Right lung (tissue), 5 donors: ENCODE data around the gene IGFBP5. TPM values are rescaled to one million over a fixed set of nuclear protein-coding genes. Genes with fewer than 3 reads are reported as not detected.

Experiments
- DNase-seq, 2 donors: peaks; one replicate each; pipeline ENCODE4 v3.0.0-alpha.2; 2013
- polyA plus RNA-seq, 5 donors: library from polyadenylated mRNA; unstranded; fragments of 120-200 nt; gene quantifications; one replicate each; pipeline versions ENCODE4 v1.2.1 to v1.2.3, GENCODE V29; 2013; ENCODE audit warnings: inconsistent platforms in 1 of 5, low replicate concordance in 1 of 5; ENCODE audit not compliant: insufficient read length in 5 of 5, insufficient read depth in 1 of 5

The IGFBP5 gene
- polyA plus RNA-seq, 5 donors = 68.1 to 207 (median 102) TPM

DNA sequence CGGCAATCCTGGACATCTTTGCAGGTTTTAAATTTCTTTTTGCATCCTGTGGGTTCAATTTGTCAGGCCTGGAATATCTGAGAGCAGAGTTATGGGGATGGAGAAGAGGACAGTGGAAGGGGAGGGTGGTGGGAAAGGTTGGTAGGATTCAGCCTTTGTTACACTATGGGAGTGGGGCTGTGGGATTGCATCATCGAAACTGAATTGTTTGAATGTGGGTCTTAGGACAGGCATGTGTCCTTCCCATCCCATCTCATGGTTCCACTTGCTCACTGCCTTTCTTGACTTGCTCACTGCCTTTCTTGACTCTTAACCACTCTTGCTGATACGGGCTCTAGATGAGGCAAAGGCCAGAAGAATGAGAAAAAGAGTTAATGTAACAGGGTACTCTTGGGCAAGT is 49.2 kb downstream of the IGFBP5 start:
- DNase-seq = no peak

DNA sequence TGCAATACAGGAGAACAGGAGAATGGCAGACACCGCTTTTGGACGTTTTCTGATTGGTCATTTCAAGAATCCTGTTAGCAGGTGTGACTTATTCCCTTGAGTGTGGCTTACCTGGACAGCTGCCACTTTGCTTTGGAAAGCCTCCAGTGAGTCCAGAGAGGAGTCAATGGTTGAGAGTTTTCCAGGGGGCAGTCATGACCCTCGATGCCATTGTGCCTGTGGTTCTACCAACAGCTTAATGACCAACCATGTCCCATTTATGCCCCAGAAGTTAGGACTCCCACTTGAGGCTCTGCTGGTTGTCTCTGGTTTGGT is 49.8 kb downstream of the IGFBP5 start:
- no peak for DNase-seq

DNA sequence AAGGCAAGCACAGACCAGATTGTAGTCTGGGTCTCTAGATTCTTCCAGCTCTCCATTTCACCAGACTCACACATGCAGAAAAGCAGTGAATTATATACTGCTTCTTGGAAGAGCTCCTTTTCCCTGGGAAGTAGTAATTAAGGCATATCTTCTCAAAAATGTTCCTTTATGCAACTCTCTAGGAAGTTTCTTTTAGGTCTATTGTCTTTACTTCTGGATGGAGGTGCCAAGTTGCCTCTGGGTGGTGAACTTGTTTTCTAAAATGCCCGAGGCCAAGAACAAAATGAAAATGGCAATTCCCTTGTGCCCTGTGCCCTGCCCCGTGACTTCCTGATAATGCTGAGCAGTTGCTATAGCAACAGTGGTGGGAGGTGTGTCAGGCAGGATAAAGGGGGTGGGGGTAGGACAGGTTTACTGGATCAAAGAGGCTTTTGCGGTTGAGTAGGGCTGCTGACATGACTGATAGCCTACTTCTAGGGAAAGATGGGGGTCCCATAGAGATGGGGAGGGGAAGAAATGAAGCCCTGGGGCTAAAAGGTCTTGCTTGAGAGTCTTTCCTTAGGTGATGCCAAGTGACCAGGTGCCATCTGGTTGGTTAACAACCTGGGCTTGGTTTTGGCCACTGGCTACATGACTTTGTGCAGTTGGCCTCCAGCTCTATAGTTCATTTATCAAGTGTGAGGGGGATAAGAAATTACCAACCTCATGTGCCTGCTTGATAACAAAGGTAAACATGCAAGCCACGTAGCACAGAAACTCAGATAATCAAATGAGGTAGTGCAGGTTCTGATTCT is 50.3 kb downstream of the IGFBP5 start:
- no peak for DNase-seq

DNA sequence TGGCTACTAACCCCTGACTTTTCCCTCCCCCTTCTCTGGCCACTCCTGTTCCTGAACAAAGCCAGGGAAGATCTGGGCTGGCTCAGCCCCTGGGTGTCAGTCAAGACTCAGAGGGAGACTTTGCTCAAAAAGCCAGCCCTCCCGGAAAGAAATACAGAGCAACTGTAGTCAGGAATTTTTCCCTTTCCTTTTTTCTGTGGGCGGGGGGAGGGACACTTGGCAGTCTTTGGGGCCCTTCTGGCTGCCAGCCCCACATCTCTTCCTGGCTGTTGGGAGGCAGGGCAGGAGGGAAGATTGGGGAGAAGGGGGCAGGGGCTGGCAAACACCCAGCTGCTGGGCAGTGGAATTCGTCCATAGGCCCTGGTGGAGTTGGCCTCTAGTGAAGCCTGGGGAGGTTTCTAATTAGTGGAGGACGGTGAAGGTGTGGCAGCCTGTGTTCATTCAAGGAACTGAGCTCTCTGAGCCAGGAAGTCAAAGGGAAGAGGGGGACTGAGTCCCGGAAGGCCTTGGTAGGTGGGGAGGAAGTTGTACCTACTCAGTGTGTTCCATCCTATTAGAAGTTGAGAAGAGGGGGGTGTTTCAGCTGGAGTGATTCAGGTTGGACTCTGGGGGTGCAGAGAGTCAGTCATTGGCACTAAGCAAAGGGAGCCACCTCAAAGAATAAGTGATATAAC is 51.2 kb downstream of the IGFBP5 start:
- DNase-seq = no peak

DNA sequence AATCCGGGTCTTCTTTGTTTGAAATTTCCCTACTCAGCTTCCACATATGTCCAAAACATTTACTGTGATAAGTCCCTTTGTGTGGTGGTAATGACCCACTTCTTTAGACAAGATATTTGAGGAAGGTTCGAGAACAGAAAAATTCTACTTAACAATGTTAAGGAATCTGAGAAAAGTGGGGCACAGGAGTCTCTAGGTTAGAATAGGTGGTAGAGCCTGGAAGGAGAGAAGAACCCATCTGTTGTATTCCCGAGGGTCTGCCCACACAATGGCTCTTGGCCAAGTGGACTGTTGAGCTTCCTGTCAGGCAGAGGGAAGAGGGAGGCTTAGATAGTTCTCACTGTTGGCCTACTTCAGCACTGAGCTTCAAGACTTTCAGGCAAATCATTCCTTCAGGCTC is 57.9 kb downstream of the IGFBP5 start:
- no peak for DNase-seq

DNA sequence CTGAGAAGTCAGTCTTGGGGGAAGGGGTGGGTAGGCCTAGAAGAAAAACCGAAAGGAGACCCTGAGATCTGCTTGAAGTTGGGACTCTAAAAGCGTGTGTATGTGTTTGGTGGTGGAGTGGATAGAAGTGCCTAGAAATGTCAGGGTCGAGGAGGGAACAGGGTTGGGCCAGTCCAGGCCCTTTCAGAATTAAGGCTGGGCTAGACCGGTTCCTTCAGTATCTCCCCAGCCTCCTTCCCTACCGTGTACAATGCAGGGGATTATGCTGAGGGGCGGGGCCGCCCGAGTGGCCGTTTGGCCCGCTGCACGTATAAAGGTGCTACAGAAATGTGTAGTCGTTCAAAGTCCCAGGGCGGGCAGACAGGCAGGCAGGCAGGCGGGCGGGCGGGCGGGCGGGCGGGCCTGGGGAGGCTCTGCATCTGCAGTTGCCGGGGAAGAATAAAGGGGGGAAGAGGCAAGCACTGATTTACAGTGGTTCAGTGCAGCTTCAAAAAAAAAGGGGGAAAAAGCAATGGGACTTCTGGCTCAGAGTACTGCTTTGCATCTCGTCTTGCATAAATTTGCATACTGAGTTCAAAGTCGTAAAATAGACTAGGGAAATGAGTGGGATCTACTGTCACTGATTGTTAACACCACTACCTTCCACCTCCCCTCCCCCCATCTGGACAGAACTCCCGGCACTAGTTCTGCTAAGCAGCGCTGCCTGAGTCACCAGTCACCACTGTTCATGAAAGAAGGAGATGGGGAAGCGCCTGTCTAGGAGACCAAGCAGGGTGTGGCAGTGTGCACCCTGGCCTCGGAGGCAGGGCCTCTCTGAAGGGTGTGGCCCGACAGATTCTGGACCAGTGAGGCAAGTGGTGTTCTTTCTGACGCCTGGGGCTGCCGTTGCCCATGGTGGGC is 58.5 kb downstream of the IGFBP5 start:
- no peak for DNase-seq

DNA sequence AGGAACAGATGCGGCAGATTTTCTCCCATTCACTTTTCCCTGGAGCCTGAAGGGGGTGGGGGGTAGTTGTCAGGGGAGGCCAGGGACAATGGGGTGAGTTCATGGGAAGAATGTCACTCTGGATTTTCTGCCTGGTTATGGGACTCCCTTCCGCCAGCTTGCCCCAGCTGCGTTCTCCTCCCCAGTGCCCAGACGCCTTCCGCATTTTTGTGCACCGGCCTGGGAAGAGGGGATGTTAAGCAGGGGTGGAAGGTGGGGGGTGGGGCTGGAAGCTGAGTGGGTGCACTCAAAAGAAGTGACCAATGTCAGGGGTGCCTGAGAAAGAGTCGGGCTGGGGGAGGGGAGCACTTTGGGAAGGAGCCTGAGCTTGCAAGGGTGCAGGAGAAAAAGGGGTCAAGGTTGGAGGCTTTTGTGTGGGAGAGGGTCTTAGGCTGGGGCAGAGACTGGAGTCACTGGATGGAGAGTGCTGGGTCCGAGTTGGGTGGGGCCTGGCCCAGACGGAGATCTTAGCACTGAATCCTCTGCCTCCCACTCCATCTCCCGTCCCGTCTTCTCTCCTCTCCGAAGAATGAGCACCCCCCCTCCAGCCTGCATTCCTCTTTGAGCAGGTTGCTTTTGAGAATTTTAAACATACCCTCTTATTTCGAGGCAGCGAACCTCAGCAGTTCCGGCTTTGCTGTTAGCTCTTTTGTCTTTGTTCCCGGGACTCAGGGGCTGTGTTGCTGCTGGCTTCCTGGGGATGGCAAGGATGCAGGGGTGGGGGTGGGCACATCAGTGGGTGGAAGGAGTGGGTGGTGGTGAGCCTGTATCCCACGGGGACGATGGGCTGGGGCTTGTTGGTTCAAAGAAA is 59.4 kb downstream of the IGFBP5 start:
- DNase-seq = no peak

DNA sequence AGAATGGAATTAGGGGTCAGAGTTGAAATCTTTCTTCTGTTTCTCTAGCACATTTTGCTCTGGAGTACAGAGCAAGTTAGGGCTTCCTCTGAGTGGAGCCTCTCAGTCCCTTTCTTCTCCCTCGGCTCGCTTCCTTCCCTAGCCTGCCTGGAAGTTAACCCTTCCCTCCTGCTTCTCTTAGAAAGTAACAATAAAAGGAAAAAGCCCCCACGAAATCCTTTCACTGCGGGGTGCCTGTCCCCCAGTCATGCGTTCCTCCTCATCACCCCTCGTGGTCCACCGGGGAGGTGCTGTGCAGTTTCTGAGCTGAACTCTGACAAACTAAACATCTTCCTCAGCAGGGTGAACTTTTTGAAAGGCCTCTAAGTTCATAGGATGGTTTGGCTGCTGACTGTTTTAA is 60.2 kb downstream of the IGFBP5 start:
- no peak for DNase-seq

DNA sequence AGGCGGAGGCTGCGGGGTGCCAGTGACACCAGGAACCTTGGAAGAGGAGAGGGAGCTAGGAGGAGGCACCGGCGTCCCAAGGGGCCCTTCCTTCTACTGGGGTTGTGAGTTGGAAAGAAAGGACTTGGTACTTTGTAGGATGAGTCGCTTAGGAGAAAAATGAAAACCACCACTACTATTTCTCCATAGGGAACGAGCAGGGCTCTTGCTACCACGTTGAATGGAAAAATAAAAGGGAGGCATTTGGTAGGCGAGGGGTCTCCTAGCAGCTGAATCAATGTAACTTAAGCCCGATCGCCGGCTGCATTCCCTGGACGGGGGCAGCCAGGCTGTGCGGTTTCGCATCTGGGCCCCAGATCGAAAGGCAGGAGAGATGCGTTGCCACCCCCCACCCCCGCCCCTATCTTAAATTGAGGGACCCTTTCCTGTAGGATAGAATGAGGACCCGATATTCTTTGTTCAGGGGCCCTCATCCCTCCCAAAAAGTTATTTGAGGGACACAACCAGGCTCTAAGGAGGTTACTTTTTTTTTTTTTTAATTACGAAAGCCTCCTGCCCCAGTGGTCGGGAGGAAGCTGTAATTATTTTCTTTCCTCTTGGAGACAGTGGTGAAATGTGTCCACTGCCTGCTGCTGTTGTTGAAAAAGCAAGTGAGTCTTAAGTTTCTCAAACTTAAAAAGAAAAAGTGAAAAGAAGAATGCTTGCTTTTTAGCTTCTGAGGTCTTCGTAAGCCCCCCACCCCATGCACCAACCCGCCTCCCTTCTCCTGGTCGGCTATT is 60.8 kb downstream of the IGFBP5 start:
- no peak for DNase-seq

DNA sequence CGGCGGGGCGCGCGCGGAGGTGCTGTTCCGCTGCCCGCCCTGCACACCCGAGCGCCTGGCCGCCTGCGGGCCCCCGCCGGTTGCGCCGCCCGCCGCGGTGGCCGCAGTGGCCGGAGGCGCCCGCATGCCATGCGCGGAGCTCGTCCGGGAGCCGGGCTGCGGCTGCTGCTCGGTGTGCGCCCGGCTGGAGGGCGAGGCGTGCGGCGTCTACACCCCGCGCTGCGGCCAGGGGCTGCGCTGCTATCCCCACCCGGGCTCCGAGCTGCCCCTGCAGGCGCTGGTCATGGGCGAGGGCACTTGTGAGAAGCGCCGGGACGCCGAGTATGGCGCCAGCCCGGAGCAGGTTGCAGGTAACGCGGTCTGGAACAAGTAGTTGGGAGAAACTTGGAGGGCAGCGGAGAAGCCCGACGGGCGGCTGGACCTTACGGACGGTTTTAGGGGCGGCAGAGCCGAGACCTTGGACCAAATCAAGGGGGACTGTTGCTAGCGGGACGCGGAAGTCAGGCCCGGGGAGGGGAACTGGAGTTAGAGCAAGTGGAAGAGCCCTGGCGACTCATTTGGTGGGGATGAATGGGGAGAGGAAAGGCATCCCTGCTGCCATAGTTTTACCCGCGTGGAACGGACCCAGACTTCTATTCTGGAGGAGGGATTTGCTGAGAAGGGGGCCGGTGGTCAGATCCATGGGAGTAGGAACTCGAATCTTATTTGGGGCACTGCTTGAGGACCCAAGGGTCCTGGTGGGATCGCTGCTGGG is 61.6 kb downstream of the IGFBP5 start:
- DNase-seq = no peak

DNA sequence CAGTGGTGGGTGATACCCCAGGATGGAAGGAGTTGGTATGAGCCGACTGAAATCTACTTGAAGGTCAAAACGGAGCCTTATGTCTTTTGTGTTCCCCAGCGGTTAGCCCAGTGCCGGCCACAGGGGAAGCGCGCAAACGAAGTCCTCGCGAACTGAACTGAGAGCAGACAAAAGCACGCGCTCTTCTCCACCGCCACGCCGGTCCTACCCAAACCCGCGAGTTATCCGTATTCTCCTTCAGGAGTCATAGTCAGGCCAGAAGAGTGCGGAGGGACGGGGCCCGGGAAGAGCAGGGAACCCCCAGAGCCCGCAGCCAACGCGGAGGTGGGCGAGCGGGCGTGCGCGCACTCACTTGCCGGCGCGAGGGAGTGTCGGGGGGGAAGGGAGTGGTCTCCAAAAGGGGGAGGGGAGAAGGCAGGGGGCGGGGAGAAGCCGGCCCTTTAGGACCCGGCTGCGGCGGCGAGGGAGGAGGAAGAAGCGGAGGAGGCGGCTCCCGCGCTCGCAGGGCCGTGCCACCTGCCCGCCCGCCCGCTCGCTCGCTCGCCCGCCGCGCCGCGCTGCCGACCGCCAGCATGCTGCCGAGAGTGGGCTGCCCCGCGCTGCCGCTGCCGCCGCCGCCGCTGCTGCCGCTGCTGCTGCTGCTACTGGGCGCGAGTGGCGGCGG is 62.3 kb downstream of the IGFBP5 start, which contains the start of gene IGFBP2:
Gene IGFBP2, plus strand, starts transcription at position 469 of the 664 bp plus-strand sequence. Its CDS starts 104 bp downstream, at position 573.
- DNase-seq = peak in 1 of 2 donors; percentile 62

DNA sequence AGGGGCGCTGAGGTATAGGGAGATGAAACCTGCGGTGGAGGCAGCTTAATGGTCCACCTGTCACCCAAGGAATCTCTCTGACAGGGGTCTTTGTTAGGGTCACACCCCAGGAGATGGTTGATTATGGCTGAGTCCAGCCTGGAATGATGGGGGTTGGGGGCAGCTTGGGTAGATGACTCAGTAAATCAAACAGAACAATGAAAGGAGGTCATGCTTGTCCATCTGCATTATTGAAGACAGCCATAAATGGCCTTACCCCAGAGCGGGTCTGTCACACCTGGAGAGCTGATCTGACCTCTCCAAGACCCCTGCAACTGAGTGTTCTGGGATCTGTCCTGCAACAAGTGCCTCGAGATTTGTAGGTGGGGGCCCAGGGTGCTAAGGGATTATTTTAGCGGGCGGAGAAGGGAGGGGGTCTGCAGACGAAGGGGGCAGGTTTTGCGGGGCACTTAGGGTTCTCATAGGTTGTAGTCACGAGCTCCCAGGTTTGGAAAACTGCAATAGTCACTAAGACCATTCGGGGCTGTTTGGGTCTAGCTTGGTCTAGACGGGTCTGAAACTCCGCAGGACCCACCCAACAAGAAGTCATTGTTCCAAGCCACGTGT is 62.9 kb downstream of the IGFBP5 start:
- DNase-seq = no peak

DNA sequence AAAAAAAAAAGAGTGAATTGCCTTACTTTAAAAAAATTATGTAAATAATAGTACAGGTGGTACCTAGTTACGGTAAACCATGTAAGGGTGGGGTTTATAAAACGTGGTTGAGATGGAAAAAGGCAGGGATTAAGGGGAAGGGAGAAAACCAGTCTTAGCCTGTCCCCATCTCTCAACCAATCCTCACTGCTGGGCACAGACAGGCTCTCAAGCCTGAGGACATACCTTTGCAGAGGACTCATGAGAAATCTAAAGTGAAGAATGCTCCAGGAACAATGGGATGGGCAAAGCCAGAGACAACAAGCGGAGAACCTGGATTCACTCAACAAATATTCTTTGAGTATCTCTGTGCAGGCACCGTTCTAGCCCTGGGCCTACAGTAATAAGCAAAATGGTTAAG is 65.6 kb downstream of the IGFBP5 start:
- no peak for DNase-seq

DNA sequence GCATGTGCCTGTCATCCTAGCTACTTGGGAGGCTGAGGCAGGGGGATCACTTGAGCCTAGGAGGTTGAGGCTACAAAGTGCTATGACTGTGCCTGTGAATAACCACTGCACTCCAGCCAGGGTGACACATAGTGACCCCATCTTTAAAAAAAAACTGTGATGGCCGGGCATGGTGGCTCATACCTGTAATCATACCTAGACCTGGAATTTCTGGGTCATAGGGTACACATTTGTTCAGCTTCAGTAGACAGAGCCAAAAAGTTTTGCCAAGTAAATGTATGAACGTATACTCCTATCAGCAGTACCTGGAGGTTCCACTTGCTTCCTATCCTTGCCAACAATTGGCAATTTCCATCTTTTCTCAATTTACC is 68.5 kb downstream of the IGFBP5 start:
- no peak for DNase-seq

DNA sequence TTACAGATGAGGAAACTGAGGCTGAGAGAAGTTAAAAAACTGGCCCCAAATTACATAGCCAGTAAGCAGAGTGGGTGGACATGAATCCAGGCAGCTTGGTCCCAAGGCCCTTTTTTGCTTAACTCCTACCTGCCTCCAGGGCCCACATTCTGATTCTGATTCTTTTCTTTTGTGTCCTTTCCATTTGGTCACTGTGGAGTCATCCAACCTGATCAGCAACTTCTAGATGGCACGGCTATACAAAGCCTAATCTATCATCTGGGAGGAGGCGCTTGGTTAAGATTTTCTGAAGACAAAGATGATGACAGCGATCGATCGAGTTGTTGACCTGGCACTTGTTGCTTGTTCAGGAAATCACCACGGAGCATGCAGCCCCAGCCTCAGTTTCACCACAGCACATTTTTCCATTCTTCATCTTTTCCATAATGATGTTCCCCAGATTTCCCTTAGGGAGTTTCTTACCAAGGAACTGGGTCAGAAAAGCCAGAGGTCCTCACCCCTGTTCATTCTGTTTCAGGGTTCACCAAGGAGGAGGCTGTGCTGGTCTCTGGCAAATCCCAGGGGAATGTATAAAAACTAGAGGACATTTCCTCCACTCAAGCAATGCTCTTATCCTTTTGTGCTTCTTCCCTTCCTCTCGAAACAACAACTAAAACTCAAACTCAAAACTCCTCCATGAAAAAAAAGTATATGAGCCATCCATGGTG is 69.0 kb downstream of the IGFBP5 start:
- DNase-seq = no peak

DNA sequence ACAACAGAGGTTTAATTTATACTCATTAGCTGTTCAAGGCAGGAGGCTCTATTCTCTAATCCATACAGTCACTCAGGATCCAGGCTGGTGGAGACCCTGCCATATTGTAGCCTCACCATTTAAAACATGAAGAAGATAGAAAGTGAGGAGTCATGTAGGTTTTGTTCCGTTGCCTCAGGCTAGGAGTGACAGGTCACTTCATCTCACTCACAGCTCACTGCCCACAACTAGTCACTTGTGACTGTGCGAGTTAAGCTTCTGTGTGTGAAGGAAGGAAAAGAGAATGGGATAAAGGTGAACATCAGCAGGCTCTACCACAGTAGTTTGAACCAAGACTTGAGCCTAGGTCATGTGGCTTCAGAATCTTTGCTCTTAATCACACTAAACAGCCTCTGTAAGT is 71.1 kb downstream of the IGFBP5 start:
- no peak for DNase-seq

DNA sequence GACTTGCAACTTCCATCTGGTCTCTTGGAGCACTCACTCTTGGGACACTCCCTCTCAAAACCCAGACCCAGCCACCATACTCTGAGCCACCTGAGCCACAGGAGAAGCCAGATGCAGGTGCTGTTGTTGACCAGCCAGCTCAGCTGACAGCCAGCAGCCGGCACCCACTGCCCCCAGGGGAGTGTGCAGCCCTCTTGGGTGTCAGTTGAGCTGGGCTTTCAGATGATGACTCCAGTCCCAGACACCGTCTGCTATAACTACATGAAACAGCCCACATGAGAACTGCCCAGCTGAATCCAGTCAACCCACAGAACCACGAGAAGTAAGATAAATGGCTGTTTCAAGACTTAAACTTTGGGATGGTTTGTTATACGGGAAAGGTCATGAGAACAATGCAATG is 72.8 kb downstream of the IGFBP5 start:
- no peak for DNase-seq
